Left colon (tissue), 2 donors: ENCODE measurements around the gene IRF9. TPM values are rescaled to one million over a fixed set of nuclear protein-coding genes. Genes with fewer than 3 reads are reported as not detected.
"Not testable (repeated sequence)": the region's sequence is repeated elsewhere in the genome, so short reads cannot be mapped to it uniquely, and the experiment has no call there.

Experiments used
- ATAC-seq: fragments of 200-7000 bp; cut with Tn5 transposase; one replicate; pipeline ENCODE4 v1.9.1; 2020; ENCODE audit warnings: mild to moderate bottlenecking, moderate library complexity
- DNase-seq, 2 donors: peaks; one replicate each; pipeline ENCODE4 v3.0.0-alpha.2; 2020
- intact Hi-C, 2 donors: fragments of 100-400 bp; cut with DNase I in 1 of 2; cut with micrococcal nuclease in 1 of 2; formaldehyde crosslinking; loops; one replicate each; pipeline versions ENCODE4 v1.11.2 to v1.14.0; 2022; cut with DNase I, micrococcal nuclease
- total RNA-seq, 2 donors: library from RNA; stranded (reverse); fragmentation: NEBNext Ultra II Directional; extraction: Animal tissue kit (Norgen Biotek cat#: 25700); gene quantifications; one replicate each; pipeline ENCODE4 v1.2.1, GENCODE V29; 2021
- donor health status: DM: no; HTN: no; CAD: no.
- donor health status: DM: yes; HTN: yes; CAD: no.

Gene IRF9
- total RNA-seq, 2 donors from 2014 or later, result 53.7 to 105 TPM

GRCh38 chr14:24185741-24186140, 24.7 kb downstream of the IRF9 start:
- intact Hi-C loops, result no loop called here
- no peak for DNase-seq
- ATAC-seq, result no peak

DNA sequence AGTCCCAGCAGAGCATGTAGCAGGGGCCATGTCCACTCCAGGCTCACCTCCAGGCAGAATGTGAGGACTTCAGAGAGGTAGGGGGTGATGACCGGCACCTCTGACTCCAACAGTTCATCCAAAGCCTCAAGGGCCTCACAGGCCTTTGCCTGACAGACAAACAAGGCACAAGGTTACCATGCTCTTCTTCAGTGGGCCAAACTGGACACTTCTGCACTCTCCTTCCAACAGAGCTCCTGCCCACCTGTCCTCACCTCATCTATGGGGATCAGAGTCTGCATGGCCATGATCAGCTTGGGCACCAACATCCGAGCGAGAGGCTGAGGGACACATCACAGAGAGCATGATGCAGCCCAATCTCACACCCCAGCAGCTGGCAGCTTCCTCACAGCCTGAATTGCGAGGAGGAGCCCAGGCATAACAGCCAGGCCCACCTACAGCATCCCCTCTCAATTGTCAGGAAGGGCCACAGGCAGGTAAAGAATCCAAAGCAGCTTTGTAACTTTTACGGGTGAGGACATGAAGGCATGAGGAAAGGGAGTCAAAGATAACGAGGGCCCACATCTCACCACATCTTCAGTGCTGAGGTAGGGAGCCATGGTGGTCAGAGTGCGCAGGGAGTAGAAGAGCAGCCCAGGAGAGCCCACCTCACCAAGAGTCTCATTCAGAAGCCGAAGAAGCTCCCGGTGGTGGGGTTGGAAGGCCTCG, 25.9 kb downstream of the IRF9 start:
- DNase-seq, result no peak
- no peak for ATAC-seq
- intact Hi-C loops, result no loop called here

DNA sequence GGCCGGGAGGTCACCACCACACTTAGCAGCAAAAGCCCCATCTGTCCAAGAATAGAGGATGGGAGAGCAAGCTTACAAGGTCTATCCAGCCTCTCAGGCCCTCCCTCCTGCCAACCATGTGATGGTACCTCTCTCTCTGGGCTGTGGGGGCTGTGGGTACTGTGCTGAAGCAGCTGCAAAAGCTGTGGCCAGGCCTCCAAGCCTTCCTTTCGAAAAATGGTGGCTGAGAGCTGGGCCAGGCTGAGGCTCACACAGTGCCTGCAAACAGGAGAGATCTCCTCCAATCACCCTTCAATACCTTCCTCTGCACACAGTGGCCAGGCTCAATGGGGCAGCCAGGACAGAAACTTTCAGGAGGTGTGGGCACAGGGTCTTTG, 26.5 kb downstream of the IRF9 start:
- intact Hi-C loops, result no loop called here
- DNase-seq (no peak), ATAC-seq (no peak)

DNA sequence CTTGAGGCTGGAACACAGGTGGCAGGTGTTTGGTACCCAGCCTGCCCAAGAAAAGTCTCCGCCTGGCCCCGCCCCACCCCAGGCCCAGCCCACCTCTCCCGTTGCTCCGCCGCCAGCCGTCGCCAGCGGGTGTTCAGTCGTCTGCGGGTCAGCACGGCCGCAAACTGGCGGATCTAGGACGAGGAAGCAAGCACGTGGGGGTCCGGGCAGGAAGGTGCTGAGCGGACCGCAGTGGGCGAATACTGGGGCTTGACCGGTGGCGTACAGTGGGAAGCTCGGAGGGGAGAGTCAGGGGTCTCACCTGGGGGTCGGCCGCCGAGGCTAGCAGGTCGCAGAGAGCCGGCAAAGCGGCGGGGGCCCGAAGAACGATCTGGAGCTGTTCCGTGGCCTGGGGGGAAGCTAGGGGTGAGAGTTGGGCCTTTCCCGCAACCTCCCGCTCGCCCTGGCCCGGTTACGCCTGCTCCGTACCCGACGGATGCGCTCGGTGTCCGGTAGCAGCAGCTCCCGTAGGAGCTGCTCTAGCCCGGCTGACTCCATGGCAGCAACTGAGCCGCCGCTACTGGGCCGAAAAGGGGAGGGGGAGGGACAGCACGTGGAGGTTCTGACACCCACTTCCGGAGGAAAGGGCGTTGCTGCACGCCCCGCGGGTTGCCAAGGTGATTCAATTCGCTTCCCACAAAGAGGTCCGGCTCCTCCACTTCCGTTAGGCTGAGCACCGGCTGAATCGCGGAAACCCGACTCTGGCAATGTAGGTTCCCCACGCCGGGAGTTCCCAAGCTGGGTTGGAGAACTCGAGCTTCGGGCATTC, 27.4 kb downstream of the IRF9 start, which contains the start of gene IPO4:
IPO4 (minus strand) TSS at position 566 of the 808 bp plus-strand sequence; CDS start at position 537, 29 bp downstream.
- intact Hi-C loops, result no loop called here
- DNase-seq, result peak; percentile 93 to 98
- ATAC-seq, result peak; percentile 97

DNA sequence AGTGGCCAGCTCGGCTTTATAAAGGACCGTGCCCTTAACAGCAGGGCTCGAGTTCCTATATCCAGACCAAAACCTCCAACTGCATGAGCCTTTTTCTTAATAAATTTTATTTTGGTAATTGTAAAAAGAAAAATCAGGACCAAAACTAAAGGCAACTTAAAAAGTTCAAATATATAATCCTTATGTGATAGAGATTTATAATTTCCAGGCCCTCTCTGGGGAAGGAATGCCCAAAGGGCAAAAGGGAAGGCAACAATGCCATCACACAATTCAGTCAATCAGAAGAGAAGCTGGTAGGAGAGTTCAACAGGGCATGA, 28.0 kb downstream of the IRF9 start:
- no peak for ATAC-seq
- intact Hi-C loops, result no loop called here

DNA sequence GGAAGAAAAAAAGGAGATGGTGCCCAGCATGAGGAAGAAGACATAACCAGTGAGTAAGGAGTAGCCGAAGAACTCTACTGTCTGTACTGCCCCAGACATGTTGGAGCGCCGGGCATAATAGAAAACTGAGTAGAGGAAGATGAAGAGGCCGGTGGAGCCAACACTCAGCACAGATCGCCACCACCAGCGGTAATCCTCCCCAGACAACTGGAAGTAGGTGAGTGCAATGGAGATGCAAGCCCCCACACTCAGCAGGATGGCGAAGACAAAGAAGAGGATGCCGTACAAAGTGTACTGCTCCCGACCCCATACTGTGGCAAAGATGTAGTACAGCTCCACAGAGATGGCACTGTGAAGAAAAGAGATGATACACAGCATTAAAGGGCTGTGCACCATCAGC, 28.4 kb downstream of the IRF9 start:
- intact Hi-C loops, result no loop called here
- DNase-seq (no peak), ATAC-seq (no peak)

More for the DNA sequence above, 28.0 kb downstream of the IRF9 start:
- no peak for DNase-seq

DNA sequence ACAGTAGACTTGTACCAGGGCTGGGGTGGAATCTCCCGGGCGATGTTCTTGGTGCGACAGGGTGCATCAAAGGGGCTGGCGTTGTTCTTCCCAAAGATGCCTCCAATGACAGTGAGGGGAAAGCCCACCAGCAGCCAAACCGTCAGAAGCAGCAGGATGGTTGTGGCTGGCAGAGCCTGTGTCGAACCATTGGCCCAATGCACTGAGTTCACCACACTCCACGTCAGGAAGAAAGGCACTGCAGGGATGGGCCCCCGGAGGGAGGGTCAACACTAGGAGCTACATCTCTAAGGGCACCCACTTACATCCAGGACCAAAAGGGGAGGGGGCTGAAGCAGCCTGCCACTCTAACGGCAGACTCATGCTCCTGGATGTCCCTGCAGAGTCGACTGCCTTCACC, 29.4 kb downstream of the IRF9 start:
- DNase-seq (no peak), ATAC-seq (no peak)
- intact Hi-C loops, result no loop called here

- ATAC-seq (no peak), DNase-seq (no peak)
- intact Hi-C loops, result no loop called here
These were observed 31.9 kb downstream of the IRF9 start for GRCh38 chr14:24192933-24193332.

GRCh38 chr14:24194186-24194872, 33.3 kb downstream of the IRF9 start:
- intact Hi-C loops, result no loop called here
- DNase-seq (no peak), ATAC-seq (no peak)

DNA sequence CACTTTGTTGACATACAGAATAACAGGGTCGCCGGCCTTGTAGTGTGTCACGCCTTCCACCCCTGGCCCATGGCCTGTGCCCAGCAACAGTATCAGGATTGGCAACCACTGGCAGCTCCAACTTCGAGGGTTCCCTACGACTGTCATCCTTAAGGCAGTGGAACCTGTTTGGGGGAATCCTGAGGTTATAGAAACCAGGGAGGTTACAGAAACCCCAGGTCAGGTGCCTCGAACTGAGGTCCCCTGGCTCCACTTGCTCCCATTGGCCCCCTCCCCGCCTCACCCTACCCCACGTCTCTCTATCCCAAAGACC, 33.8 kb downstream of the IRF9 start:
- ATAC-seq, result no peak

GRCh38 chr14:24195186-24196070, 34.4 kb downstream of the IRF9 start, which contains the start of gene TM9SF1:
TM9SF1 (minus strand) TSS chr14:24195441; CDS start chr14:24195019, 422 bp downstream.
- intact Hi-C loops, result no loop called here
- DNase-seq (peak; percentile 88 to 91), ATAC-seq (peak; percentile 92)

More for the DNA sequence above, 33.8 kb downstream of the IRF9 start:
- intact Hi-C loops, result no loop called here
- no peak for DNase-seq

- peak in 1 of 2 donors; percentile 37 for DNase-seq
- intact Hi-C loops, result no loop called here
- ATAC-seq, result peak; percentile 33
These were observed 35.3 kb downstream of the IRF9 start for GRCh38 chr14:24196071-24197055.

- intact Hi-C loops, result no loop called here
- DNase-seq, result no peak
- ATAC-seq, result no peak
These were observed 36.0 kb downstream of the IRF9 start for GRCh38 chr14:24197056-24197450.

GRCh38 chr14:24198814-24199524, 37.9 kb downstream of the IRF9 start:
- intact Hi-C loops, result no loop called here
- ATAC-seq (peak; percentile 40), DNase-seq (no peak)

DNA sequence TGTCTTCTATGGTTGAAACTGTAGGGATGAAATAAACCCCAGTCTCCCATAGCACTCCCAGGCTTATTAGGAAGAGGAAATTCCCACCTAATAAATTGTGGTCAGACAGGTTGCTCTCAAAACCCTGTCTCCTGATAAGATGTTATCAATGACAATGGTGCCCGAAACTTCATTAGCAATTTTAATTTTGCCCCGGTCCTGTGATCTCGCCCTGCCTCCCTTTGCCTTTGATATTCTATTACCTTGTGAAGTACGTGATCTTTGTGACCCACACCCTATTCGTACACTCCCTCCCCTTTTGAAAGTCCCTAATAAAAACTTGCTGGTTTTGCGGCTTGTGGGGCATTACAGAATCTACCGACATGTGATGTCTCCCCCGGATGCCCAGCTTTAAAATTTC, 41.5 kb downstream of the IRF9 start:
- DNase-seq, ATAC-seq, intact Hi-C loops: not testable (repeated sequence)

DNA sequence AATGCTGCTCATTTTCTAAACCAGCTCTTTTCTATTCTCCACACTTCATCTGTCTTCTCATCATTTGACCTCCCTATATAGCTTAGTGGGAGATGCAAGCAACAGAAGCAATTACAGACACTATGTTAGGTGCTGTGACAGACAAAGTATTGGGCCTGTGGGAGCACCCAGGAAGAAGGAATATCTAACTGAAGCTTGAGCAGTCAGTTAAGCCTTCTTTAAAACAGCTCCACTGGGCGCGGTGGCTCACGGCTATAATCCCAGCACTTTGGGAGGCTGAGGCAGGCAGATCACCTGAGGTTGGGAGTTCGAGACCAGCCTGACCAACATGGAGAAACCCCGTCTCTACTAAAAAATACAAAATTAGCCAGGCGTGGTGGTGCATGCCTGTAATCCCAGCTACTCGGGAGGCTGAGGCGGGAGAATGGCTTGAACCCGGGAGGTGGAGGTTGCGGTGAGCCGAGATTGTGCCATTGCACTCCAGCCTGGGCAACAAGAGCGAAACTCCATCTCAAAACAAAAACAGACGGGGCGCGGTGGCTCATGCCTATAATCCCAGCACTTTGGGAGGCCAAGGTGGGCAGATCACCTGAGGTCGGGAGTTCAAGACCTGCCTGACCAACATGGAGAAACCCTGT, 42.3 kb downstream of the IRF9 start:
- ATAC-seq, DNase-seq, intact Hi-C loops: not testable (repeated sequence)
